ENCODE measurements around the gene EFS. TPM values are rescaled to one million over a fixed set of nuclear protein-coding genes. Genes with fewer than 3 reads are reported as not detected.
"Not testable (repeated sequence)": the region's sequence is repeated elsewhere in the genome, so short reads cannot be mapped to it uniquely, and the experiment has no call there.

The EFS gene
- total RNA-seq, 1 donor from 2014 or later: 0.17 TPM

GRCh38 chr14:23399136-23399535 lies 34.2 kb upstream of the EFS start:
- no peak for DNase-seq

GRCh38 chr14:23398348-23398747 lies 33.4 kb upstream of the EFS start:
- no peak for DNase-seq

GRCh38 chr14:23396781-23397407 lies 31.9 kb upstream of the EFS start:
- no peak for DNase-seq

DNA sequence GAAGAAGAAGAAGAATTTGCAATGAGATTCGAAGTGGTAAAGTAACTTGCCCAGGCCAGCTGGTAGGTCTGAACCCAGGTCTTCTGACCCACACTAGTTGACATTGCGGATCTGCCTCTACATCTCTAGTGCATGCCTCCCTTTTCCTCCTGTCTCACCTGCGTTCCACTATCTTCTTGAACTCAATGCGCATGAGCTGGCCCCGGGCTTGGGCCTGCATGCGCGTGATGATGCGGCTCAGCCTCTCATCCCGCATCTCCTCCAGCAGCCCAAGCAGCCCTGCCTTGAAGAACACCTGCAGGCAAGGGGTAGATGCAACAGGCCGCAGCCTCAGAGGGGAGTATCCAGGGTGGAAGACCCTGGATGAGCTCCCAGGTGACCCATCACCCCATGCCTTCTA lies 31.2 kb upstream of the EFS start:
- no peak for DNase-seq

- DNase-seq: no peak
These were observed 27.6 kb upstream of the EFS start for GRCh38 chr14:23392613-23393012.

GRCh38 chr14:23389871-23390270 lies 24.9 kb upstream of the EFS start:
- DNase-seq: not testable (repeated sequence)

DNA sequence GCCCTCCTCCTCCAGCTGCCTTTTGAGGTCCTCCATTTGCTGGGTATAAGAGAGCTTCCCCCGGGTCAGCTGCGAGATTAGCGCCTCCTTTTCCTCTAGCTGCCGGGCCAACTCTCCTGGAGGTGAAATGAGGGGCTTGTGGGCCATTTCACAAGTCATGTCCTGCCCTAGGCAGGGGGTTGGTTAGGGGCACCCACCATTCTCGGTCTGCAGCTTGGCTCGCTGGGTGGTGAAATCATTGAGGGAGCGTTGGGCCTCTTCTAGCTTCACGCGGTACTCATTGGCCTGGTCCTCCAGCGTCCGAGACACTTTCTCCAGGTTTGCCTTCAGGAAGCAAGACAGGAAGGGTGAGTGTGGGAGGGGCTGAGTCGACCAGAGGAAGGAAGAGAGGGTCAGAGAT lies 24.4 kb upstream of the EFS start:
- no peak for DNase-seq

GRCh38 chr14:23388996-23389395 lies 24.0 kb upstream of the EFS start:
- no peak for DNase-seq

GRCh38 chr14:23387916-23388882 lies 23.2 kb upstream of the EFS start:
- DNase-seq: no peak

GRCh38 chr14:23386999-23387398 lies 22.0 kb upstream of the EFS start:
- DNase-seq: no peak

GRCh38 chr14:23386266-23386657 lies 21.3 kb upstream of the EFS start:
- not testable (repeated sequence) for DNase-seq

- no peak for DNase-seq
These were observed 20.8 kb upstream of the EFS start for GRCh38 chr14:23385642-23386265.

GRCh38 chr14:23385244-23385641 lies 20.3 kb upstream of the EFS start:
- no peak for DNase-seq

GRCh38 chr14:23384364-23385080 lies 19.6 kb upstream of the EFS start:
- no peak for DNase-seq

GRCh38 chr14:23382731-23383440 lies 17.9 kb upstream of the EFS start:
- no peak for DNase-seq

DNA sequence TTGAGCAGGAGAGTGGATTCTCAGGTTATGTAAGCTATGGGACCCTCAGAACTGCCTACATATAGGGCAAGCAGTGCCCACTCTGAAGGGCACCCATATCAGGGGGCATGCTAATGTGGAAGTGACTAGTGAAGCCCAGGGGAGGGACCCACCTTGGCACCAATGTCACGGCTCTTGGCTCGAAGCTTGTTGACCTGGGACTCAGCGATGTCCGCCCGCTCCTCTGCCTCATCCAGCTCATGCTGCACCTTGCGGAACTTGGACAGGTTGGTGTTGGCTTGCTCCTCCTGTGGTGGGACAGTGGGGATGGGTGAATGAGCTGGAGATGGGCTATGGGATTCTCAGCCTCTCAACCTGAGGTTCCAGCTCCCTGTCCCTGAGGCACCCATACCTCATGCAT lies 17.3 kb upstream of the EFS start:
- no peak for DNase-seq

DNA sequence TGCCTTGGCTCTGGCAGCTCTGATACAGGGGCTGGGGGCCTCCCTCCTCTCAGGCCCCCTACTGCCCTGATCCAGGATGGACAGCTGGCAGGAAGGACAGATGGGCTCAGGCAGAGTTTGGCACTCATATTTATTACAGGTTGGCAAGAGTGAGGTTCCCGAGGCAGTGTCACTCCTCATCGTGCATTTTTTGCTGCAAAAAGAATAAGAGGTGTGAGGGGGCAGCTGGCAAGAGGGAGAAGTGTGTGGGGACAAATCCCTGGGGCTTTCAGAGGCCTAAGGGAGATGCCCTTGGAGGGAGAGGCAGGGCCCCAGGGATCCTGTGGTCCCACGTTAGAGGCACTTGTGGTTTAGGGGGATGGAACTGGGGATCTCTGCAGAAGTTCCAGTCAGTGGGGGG lies 16.9 kb upstream of the EFS start:
- DNase-seq: no peak

- DNase-seq: no peak
These were observed 16.0 kb upstream of the EFS start for GRCh38 chr14:23380976-23381375.

GRCh38 chr14:23380197-23380914 lies 15.4 kb upstream of the EFS start:
- DNase-seq: no peak

GRCh38 chr14:23379366-23380196 lies 14.6 kb upstream of the EFS start:
- DNase-seq: peak; percentile 67
